ENCODE data around the gene NELL2. TPM values are rescaled to one million over a fixed set of nuclear protein-coding genes. Genes with fewer than 3 reads are reported as not detected.

Gene NELL2
- polyA plus RNA-seq, 1 of the 3 experiments (the other 2 are of a cell fraction), result 0.35 TPM

DNA sequence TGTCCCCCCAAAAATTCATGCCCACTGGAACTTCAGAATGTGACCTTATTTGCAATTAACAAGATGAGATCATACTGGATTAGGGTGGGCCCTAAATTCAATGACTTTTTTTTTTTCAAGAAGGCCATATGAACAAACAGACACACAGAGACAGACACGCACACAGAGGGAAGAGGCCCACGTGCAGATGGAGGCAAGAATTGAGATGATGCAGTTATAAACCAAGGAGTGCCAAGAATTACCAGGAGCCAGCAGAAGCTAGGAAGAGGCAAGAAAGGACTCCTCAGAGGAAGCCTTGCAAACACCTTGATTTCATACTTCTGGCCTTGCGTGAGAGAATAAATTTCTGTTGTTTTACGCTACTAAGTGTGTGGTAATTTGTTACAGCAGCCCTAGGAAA lies 33.4 kb downstream of the NELL2 start:
- Histone ChIP-seq H4K20me1 (ENCODE audit: insufficient read depth) (no peaks in the 10 kb centered on the region), H2AFZ (ENCODE audit: low read depth) (no peak overlapping the region), H3K4me2 (no peak overlapping the region), H3K36me3 (replicated peaks in 1 of 2; ENCODE audit: control insufficient read depth in 1 of 2, insufficient read depth in 2 of 2, low read length in 1 of 2) (no peaks in the 10 kb centered on the region), H3K9ac (no peak overlapping the region), H3K4me3 (ENCODE audit: low read depth in 2 of 2, low read length in 1 of 2) (no peak overlapping the region), H3K9me2 (no peaks in the 10 kb centered on the region), H3K27ac (ENCODE audit: low read depth in 2 of 2, low read length in 1 of 2) (no peak overlapping the region), H3K4me1 (ENCODE audit: control insufficient read depth in 1 of 2, insufficient read depth in 2 of 2, low read depth in 1 of 2, low read length in 1 of 2) (no peaks in the 10 kb centered on the region; a peak in 1 of 4 replicates), H3K79me2 (ENCODE audit: insufficient read depth) (no peaks in the 10 kb centered on the region), H3K9me3 (no peaks in the 10 kb centered on the region), H3K27me3 (ENCODE audit: insufficient read depth) (no peaks in the 10 kb centered on the region), H3F3A (replicated peaks; ENCODE audit: insufficient read depth) (no peaks in the 10 kb centered on the region)
- no peak for TF ChIP-seq EP300 (IDR thresholded peaks at IDR 0.05; ENCODE audit: borderline replicate concordance in 1 of 2, low read depth in 1 of 2, low read length in 1 of 2)
- WGBS (ENCODE audit: low lambda C conversion rate), result 37% methylated on average over 4 of the region's 4 CpGs
- ChIA-PET POLR2A (no interaction called here), CTCF (no interaction called here)
- no peak for DNase-seq

DNA sequence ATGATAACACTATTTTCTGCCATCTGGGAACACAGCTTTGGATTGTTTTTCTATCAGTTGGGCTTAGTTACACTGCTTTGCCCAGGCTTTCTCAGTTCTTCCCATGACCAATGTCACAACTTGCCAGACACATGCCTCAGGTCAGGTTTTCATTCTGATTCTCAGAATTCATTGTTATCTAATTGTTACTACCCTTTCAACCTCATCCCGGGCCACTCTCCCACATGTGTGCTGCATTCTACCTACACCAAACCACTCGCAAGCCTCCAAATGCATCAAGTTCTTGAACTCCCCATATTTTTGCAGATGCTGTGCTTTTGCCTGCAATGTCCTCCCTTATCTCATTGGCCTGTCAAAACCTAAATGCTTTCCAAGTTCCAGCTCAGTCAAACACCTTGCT lies 36.3 kb downstream of the NELL2 start:
- ChIA-PET CTCF (no interaction called here), POLR2A (no interaction called here)
- no peak overlapping the region for H2AFZ ChIP-seq (ENCODE audit: low read depth)
- WGBS (ENCODE audit: low lambda C conversion rate), result 27% methylated on average over 2 of the region's 2 CpGs
- no peaks in the 10 kb centered on the region for H3K27me3 ChIP-seq (ENCODE audit: insufficient read depth)
- H3K27ac ChIP-seq (ENCODE audit: low read depth in 2 of 2, low read length in 1 of 2), result no peak overlapping the region
- no peaks in the 10 kb centered on the region; a peak in 1 of 4 replicates for H3K4me1 ChIP-seq (ENCODE audit: control insufficient read depth in 1 of 2, insufficient read depth in 2 of 2, low read depth in 1 of 2, low read length in 1 of 2)
- no peak overlapping the region for H3K4me3 ChIP-seq (ENCODE audit: low read depth in 2 of 2, low read length in 1 of 2)
- TF ChIP-seq ZBTB33 (IDR thresholded peaks at IDR 0.05; ENCODE audit: borderline replicate concordance, low read depth), result no peak
- no peak for TF ChIP-seq PBX3 (IDR thresholded peaks at IDR 0.05)
- TF ChIP-seq CHD2 (IDR thresholded peaks at IDR 0.05; ENCODE audit: low read length, partially characterized antibody), result no peak
- TF ChIP-seq RCOR1 (IDR thresholded peaks at IDR 0.05; ENCODE audit: low read length), result no peak
- no peak for TF ChIP-seq MXI1 (IDR thresholded peaks at IDR 0.05; ENCODE audit: low read depth, low read length)
- no peak for TF ChIP-seq FOXJ3 (CRISPR knock-in tag; IDR thresholded peaks at IDR 0.05)
- no peak for TF ChIP-seq TAF1 (IDR thresholded peaks at IDR 0.05; ENCODE audit: borderline replicate concordance, low read depth, low read length)
- TF ChIP-seq JUND (IDR thresholded peaks at IDR 0.05), result no peak
- TF ChIP-seq NRF1 (IDR thresholded peaks at IDR 0.05; ENCODE audit: low read depth, low read length), result no peak
- no peak for TF ChIP-seq MAX (IDR thresholded peaks at IDR 0.05; ENCODE audit: low read depth)
- no peak for TF ChIP-seq FOXM1 (IDR thresholded peaks at IDR 0.05; ENCODE audit: low read depth)
- H4K20me1 ChIP-seq (ENCODE audit: insufficient read depth), result no peaks in the 10 kb centered on the region
- no peak overlapping the region for H3K9ac ChIP-seq
- H3K4me2 ChIP-seq, result no peak overlapping the region
- no peaks in the 10 kb centered on the region for H3F3A ChIP-seq (replicated peaks; ENCODE audit: insufficient read depth)
- H3K36me3 ChIP-seq (replicated peaks in 1 of 2; ENCODE audit: control insufficient read depth in 1 of 2, insufficient read depth in 2 of 2, low read length in 1 of 2), result no peaks in the 10 kb centered on the region
- DNase-seq, result no peak
- no peaks in the 10 kb centered on the region for H3K79me2 ChIP-seq (ENCODE audit: insufficient read depth)
- H3K9me3 ChIP-seq, result no peaks in the 10 kb centered on the region
- no peaks in the 10 kb centered on the region for H3K9me2 ChIP-seq

Measured in SK-N-SH (cell line).